ENCODE data around the gene TMBIM1.
"Not testable (repeated sequence)": the region's sequence is repeated elsewhere in the genome, so short reads cannot be mapped to it uniquely, and the experiment has no call there.

Gene TMBIM1

GRCh38 chr2:218290316-218291261 is 1.7 kb downstream of the TMBIM1 start:
- peak; percentile 88 for DNase-seq

- DNase-seq = no peak
Measured at GRCh38 chr2:218289639-218290315, 2.5 kb downstream of the TMBIM1 start.

- DNase-seq = peak; percentile 93
Measured at GRCh38 chr2:218286570-218287459, 5.5 kb downstream of the TMBIM1 start.

GRCh38 chr2:218285604-218286003 is 6.7 kb downstream of the TMBIM1 start:
- no peak for DNase-seq

- peak; percentile 63 for DNase-seq
Measured at GRCh38 chr2:218284106-218284811, 8.0 kb downstream of the TMBIM1 start.

GRCh38 chr2:218282173-218282991 is 9.9 kb downstream of the TMBIM1 start:
- no peak for DNase-seq

GRCh38 chr2:218281449-218281848 is 10.9 kb downstream of the TMBIM1 start:
- no peak for DNase-seq

GRCh38 chr2:218280260-218280870 is 11.9 kb downstream of the TMBIM1 start:
- DNase-seq = no peak

- DNase-seq = no peak
Measured at GRCh38 chr2:218278531-218279360, 13.6 kb downstream of the TMBIM1 start.

- DNase-seq = no peak
Measured at GRCh38 chr2:218277921-218278320, 14.4 kb downstream of the TMBIM1 start.

GRCh38 chr2:218276986-218277755 is 15.1 kb downstream of the TMBIM1 start:
- DNase-seq = no peak

- DNase-seq = no peak
Measured at GRCh38 chr2:218275371-218276072, 16.8 kb downstream of the TMBIM1 start.

GRCh38 chr2:218274586-218274985 is 17.7 kb downstream of the TMBIM1 start:
- no peak for DNase-seq

- DNase-seq = no peak
Measured at GRCh38 chr2:218273908-218274249, 18.4 kb downstream of the TMBIM1 start.

GRCh38 chr2:218273214-218273907 is 18.9 kb downstream of the TMBIM1 start:
- not testable (repeated sequence) for DNase-seq

GRCh38 chr2:218272531-218273212 is 19.6 kb downstream of the TMBIM1 start:
- peak; percentile 86 for DNase-seq

- DNase-seq = no peak
Measured at GRCh38 chr2:218271865-218272530, 20.3 kb downstream of the TMBIM1 start.
